Lower leg skin (tissue), 3 donors: Measurements from ENCODE around the gene C1orf198.

Source experiments
- CTCF ChIP-seq, 3 donors: fragments of 450-650 bp; IDR thresholded peaks; one replicate each; pipeline ENCODE4 v1.5.1; 2016; ENCODE audit warnings: antibody characterized with exemption in 3 of 3, mild to moderate bottlenecking in 3 of 3, moderate library complexity in 2 of 3
- POLR2A ChIP-seq, 2 donors: fragments of 450-650 bp; IDR thresholded peaks; one replicate each; pipeline ENCODE4 v1.6.1; 2016 to 2017; ENCODE audit warnings: antibody characterized with exemption in 2 of 2, mild to moderate bottlenecking in 1 of 2, moderate library complexity in 1 of 2

GRCh38 chr1:230831771-230832170, 36.5 kb downstream of the C1orf198 start:
- TF ChIP-seq CTCF (IDR thresholded peaks at IDR 0.05) (no peak), POLR2A (IDR thresholded peaks at IDR 0.05) (no peak)
